NCI-H82 treated with DMSO at 0.1 percent for 48 hours (cell line): Measurements from ENCODE around the gene RASSF5.

Source experiments
- DNase-seq: peaks from one replicate; lab custom pipeline; 2025; ENCODE audit not compliant: unreplicated experiment; lab: John Stamatoyannopoulos, UW

The RASSF5 gene, protein sequence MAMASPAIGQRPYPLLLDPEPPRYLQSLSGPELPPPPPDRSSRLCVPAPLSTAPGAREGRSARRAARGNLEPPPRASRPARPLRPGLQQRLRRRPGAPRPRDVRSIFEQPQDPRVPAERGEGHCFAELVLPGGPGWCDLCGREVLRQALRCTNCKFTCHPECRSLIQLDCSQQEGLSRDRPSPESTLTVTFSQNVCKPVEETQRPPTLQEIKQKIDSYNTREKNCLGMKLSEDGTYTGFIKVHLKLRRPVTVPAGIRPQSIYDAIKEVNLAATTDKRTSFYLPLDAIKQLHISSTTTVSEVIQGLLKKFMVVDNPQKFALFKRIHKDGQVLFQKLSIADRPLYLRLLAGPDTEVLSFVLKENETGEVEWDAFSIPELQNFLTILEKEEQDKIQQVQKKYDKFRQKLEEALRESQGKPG

DNA sequence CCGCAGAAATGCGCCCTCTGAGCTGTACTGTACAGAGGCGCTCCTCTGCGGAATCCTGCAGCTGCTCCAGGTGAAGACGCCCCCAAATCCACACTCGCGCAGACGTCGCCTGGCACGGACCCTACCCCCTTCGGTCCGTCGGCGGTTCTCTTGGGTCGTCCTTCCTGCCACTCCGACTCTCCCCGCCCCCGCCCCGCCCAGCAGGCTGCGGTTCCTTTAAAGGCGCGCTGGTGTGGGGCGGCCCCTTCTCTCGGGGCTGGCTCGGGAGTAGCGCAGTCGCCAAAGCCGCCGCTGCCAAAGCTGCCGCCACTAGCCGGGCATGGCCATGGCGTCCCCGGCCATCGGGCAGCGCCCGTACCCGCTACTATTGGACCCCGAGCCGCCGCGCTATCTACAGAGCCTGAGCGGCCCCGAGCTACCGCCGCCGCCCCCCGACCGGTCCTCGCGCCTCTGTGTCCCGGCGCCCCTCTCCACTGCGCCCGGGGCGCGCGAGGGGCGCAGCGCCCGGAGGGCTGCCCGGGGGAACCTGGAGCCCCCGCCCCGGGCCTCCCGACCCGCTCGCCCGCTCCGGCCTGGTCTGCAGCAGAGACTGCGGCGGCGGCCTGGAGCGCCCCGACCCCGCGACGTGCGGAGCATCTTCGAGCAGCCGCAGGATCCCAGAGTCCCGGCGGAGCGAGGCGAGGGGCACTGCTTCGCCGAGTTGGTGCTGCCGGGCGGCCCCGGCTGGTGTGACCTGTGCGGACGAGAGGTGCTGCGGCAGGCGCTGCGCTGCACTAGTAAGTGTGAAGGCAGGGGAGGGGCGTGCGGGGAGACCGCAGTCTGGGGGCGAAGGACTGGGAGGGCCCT lies at the start of gene RASSF5:
RASSF5 (plus strand) TSS at position 248 of the 846 bp plus-strand sequence; CDS start at position 320, 72 bp downstream.
- DNase-seq, result no peak

DNA sequence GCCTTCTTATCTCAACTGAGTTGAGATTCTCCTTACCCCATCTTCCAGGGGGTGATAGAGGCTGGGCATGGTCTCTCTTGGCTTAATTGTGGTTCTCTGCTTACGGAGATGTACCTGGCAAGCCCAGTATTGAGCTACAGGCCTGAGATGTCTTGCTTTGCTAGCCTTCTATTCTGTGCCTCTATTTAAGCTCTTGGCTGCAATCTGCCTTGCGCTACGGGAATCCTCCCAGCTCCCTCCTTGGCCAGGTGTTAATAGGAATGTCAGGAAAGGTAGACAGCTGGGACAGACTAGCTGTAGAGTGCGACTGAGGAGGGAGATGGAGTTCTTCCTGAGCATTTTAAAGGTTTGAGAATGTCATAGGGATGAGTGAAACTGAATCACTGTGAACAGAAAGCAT lies 47.6 kb upstream of the RASSF5 start:
- DNase-seq, result no peak

DNA sequence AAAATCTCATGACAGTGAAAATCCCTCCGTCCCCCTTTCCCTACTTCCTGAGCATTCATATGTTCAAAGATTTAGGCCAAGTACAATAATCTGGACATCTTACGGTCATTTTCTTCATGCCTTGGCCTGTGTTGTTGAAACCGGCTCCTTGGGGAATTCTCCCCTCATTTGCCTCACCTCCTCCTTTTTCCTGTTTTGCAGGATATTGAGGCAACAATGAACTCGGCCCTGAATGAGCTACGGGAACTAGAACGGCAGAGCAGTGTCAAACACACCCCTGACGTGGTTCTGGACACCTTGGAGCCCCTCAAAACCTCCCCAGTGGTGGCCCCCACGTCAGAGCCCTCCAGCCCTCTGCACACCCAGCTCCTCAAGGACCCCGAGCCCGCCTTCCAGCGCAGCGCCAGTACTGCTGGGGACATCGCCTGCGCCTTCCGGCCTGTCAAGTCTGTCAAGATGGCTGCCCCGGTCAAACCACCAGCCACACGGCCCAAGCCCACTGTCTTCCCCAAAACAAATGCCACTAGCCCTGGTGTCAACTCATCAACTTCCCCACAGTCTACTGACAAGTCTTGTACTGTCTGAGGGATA lies 46.4 kb upstream of the RASSF5 start:
- DNase-seq, result no peak

DNA sequence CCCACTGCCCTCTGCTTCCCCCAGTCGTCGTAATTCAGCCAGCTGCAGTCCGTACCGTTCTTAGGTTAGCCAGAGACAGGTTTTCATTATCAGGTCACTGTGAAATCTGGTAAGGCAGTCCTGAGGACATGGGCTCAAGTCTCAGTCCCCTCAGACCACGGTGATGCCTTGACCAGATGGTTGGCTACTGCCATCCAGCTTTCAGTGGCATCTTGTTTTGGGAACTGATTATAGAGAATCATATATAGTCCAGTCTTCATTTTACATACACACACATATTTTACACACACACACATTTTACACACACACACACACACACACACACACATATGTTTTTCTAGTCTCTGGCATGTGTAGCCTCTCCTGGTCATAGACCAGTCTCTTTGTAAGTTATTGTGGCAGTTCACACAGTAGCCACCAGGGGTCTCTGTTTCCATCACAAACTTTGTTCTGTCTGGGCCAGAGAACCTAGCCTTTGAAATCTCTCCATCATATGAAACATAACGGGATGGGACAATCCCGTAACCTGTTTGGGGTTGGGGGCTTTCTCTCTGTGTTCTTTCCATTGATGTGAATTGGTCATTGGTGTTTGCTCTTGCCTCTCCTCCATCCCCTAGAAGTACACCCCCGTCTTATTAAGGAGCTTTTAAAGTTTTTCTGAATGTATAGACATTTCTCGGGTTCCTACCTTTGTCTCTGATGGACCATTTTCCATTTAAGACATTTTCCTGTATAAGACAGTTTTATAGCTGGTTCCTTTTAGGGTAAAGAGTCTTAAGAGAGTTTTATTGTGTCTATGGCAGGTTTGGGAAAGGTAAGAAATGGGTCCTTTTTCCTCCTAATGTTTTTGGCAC lies 45.5 kb upstream of the RASSF5 start:
- DNase-seq, result peak; percentile 58

DNA sequence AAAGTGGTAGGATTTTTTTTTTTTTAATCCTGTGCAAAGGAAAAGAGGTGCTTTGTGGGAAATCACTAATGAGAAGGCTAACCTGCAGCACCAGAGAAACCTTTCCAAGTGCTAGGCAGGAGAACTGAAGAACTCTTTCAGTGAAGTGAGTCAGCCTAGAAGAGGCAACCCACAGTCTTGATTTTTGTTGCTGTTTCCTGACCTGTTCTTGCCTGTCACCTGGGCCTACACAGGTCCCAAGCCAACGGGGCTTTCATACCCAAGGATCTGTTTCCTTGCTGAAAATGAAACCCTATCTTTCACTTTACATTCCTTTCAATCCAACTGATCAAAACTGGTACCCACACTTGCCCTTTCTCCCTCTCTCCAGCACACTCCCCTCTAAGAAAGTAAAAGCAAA lies 44.2 kb upstream of the RASSF5 start:
- no peak for DNase-seq

DNA sequence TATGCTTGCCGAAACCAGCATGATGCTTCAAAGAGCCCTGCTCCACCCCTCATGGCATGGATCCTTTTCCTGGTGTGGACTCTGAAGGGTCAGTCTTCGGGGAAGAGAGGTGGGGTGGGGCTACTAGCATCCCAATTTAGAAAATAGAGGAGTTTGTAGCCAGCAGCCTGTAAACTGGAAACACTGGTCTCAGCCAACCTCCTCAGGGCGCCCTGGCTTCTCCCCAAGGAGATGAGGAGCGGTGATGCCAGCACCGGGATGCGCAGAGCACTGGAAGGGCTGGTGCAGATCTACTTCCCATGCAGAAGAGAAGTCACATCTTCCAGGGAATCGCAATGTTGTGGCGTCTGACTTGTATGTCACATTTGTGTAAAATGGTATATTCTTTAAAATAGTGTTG lies 43.4 kb upstream of the RASSF5 start:
- DNase-seq, result no peak

DNA sequence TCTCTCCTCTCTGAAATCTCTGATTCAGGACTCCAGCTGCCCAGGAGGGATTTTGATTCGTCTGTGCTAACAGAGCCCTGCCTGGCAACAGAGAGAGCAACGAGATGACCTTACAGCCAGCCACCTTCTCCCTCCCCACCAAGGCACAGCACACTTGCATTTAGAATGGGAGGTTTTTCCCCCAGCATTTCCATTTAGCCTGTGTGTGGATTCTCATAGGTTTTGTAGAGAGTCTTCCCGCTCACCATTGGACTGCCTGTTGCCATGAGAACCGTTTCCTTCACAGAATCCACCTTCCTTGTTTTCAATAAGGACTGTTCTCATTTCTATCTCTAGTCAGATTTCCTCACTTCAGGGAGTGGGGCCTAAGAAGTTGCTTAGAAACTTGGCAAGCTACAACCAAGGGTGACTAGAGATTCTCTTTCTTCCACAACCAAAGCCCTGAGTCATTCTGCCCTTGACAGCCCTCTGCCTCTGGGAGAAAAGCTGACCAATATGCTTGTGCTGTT lies 42.8 kb upstream of the RASSF5 start:
- no peak for DNase-seq

DNA sequence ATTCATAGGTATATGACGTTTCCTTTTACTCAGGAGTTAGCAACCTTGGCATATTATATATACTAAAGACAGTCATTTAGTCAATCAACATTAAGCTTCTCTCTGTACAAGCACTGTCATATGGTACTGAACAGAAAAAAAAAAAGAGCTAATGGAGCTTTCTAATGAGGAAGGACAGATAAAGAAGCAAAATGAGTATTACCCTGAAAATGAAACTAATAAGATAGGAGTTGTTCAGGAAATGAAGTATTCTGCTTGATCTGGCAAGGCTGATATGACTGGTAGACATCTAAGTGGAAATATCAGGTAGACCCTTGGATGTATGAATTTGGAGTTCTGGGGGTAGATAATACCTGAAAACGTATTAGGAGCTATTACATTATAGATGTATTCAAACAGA lies 41.4 kb upstream of the RASSF5 start:
- no peak for DNase-seq

DNA sequence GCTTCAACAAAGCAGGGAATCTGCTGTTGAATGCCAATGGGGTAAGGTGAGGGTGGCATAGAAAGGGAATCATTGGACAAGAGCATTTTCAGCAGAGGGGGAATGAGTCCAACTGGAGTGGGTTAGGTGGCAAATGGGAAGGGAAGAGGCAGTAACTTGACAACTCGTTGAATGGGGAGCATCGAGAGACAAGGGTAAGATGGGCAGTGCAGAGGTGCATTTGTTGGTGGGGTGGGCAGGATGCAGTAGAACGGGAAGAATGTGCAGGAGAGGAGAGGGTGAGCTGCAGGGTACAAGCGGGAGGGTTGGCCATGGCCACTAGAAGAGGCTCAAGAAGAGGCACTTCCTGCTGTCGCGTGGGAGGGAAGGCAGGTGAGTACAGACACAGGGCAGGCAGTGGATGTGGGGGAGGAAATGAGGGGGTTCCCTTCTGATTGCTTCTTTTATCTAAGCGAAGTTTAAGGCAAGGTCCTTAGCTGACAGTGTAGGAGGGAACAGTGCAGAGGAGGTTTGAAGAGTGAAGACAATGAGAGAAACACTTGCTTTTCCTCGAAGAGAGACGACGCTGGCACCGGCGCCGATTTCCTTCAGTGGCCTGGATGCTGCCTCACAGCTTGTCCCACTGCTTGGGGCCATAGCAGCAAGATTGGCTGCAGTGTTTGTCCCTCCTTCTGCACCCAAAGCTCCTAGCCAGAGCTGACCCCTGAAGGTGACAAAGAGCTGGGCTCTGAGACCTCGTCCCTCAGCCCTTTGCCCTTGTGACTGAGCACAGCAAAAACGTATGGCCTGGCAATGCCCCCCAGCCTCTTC lies 40.3 kb upstream of the RASSF5 start:
- DNase-seq, result no peak

DNA sequence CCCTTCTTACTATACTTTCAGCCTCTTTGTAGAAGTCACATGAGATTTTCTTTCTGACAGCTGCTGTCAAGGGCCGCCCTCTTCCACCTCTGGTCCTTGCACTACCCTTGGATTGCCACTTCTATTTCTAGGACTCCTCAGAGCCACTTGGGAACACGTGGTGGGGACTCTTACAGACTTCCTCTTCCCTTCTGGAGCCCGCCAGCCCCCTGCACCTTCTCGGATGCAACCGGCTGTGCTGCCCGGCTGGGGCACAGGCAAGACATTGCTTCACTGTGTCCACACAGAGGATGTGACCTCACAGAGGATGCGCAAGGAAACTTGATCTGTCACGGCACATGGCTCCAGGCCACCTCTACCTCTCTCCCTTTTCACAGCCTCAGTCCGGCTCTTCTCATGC lies 39.4 kb upstream of the RASSF5 start:
- no peak for DNase-seq

DNA sequence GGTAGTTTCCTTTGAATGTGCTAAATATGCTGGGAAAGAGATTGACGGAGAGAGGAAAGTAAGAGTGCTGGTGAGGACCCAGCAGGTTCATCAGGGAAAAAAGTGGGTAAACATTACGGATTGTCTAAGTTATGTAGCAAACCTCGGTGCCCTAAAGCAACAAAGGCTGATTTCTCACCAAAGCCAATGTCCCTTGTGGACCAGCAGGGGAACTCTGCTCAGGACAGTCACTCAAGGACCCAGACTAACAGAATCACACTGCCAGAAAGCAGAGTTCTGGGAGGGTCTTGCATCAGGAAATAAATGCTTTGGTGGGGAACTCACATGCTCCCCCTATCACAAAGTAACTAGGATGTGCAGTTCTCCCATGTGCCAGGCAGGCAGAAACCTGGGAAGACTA lies 38.8 kb upstream of the RASSF5 start:
- no peak for DNase-seq

DNA sequence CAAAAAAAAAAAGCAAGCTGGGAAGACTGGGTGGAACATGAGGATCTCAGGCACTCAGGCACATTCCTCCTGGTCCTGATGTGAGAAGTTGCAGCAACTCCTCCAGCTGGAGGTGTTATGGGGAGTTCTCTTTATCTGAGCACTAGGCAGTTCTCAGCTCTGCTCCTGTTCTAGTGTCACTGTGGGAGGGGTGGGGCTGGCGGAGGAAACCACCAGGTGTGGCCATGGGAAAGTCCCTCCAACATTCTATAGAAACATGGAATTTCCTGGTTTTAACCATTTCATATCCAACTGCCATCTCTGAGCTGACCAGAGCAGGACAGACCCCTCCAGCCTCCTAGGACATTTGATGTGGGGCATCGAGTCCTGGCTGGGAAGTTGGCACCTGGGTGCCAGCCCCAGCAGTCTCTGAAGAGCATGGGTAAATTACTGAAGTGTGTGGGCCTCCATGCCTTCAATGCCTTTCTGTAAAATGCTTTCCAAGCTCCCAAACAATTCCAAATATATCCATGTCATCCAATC lies 37.9 kb upstream of the RASSF5 start:
- DNase-seq, result no peak

DNA sequence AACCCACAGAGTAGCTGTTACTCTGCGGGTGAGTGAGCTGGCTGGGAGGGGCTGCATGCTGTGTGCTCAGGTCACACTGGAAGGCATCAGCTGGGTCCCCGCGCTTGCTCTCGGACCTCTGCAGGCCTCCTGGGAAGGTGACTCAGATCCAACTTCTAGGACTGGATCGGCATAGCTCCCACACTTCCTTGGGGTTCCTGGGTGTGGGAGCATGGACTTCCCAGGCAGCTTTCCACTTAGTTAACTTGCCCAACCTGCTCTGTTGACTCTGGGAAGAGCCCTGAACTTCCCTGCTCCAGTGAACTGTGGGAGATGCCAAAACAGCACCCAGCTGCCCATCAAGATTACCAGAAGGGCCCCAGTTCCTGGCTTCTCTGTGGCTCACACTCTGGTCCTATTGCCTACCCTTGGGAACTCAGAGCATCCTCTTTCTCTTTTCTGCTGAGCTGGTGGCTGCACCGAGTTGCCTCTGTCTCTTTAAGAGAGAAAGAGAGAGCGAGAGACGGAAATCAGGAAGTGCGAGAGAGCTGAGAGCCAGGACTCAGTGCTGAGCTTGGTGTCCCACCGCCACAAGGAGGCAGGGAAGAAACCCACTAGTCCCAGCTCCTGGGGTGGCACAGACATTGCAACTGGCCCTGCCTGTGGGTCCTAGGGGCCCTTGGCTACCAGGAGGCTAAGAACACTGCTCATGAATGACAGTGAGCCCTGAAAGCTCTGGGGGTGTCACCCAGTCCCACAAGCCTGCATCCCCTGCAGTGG lies 37.2 kb upstream of the RASSF5 start, which contains the start of gene IKBKE:
IKBKE (plus strand) TSS at position 544 of the 759 bp plus-strand sequence. CDS start 2,752 bp downstream, outside the sequence.
- DNase-seq, result no peak

DNA sequence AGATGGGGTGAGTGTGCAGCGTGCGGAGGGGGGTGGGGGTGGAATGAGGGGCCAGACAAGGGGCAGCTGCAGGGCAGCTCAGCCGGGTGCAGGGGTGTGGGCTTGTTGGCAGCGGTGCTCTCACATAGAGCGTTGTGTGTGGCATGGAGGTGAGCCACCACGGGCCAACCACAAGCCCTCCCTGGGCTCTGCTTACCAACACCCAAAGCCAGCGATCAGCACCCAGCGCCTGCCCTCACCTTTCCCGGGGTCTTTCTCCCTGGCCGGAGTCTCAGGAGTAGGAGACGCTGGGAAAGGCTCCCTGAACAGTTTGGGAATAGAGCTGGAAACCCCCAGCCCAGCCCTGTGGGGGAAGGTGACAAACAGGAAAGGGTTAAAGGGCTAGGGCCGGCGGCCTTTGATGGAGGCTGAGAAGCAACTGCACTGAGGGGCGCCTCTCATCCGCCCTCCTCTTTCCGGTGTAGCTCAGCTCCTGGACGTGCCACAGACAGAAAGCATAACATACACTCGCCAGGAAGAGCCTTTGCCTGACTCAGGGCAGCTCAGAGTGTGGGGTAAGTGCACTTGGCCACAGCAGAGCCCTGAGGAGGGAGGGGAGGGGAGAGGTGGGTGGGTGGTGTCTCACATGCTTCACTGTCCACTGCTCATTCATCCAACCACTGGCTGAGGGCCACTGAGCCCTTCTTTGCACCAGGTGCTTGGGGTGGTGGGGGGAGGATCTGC lies 36.5 kb upstream of the RASSF5 start:
- no peak for DNase-seq

DNA sequence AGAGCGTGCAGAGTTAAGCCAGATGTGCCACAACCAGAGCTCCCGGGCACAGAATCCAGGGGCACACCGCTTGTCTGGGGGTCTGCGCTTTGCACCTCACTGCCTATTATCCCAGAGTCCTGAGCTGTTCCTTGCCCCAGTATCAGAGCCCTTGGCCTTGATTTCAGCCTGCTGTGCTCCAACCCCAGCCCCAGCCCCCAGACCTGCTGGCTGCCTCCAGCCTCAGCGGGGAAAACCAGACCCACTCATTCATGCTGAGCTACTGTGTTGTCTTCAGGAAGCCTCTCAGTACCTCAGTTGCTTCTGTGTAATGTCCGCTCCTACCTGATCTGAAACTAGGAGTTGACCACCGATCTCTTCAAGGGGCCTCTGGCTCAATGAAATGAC lies 35.9 kb upstream of the RASSF5 start:
- DNase-seq, result no peak

DNA sequence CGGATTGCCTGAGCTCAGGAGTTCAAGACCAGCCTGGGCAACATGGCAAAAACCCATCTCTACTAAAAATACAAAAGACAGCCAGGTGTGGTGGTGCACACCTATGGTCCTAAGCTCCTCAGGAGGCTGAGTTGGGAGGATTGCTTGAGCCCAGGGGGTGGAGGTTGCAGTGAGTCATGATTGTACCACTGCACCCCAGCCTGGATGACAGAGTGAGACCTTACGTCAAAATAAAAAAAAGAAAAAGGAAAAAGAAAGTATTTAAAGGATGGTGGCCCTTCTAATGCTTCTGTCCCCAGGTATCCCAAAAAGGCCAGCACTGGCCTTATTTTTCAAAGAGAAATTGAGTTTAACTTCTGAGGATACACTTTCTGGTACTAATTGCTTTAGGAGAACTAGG lies 35.3 kb upstream of the RASSF5 start:
- no peak for DNase-seq

DNA sequence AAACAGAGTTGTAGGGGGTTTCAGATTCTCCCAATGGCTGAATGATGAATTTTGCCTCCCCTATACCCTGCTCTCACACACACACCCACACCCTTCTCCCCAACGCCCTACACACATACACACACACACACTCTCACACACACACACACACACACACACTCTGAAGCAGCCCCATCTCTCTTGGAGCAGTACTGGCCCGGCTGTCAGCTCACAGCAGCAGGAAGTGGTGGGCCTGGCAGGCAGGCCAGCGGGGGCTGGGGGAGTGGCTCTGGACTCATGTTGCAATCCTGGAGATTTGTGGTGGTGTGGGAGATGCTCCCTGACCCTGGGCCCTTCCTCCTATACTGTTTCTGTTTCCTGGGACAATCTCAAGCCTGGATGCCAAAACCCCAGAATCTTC lies 34.9 kb upstream of the RASSF5 start:
- no peak for DNase-seq

DNA sequence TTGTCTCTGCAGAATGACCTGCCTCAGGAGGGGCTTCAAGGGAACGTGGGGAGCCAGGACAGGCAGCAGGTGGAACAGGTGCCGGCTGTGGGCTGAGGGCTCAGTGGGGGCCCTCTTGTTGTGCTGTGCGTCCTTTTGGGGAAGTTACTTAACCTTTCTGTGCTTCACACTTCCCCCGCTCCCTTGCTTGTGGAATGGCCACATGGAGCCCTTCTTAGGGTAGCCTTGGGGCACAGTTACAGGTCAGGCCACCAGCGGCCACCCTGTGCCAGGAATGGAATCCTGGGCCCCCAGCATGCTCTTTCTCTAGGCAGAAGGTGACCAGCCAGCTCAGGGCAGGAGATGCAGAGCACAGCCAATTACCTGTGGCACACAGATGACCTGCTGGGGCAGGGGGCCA lies 34.4 kb upstream of the RASSF5 start:
- no peak for DNase-seq
